ENCODE measurements around the gene EMC10.
A peak's percentile ranks its signal among the peaks of the same experiment; 100 is the strongest.

EMC10 gene

DNA sequence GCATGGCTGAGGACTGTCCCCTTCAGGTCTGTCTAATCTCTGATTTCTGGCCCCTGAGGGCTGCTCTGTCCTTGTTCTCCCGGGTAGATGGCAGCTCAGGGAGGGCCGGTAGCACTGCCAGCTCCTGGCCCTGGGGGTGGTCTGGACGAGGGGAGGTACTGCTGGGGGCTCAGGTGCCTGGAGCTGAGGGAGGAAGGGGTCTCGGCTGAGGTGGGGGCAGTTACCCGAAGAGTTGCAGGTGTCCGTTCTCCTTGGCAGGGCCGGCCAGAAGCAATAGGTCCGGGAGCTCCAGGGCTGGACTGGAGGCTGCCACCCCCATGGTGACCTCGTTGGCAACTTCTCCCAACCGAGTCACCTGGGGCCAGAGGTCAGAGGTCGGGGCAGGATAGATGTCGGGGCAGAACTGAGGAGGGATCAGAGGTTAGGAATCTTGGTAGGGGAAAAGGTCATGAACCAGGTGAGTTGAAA lies 1.2 kb upstream of the EMC10 start:
- no peak overlapping the region for H3K27ac ChIP-seq
- TF ChIP-seq ZFX (IDR thresholded peaks at IDR 0.05) (no peak), CTCF (conservative IDR thresholded peaks at IDR 0.05) (no peak)

DNA sequence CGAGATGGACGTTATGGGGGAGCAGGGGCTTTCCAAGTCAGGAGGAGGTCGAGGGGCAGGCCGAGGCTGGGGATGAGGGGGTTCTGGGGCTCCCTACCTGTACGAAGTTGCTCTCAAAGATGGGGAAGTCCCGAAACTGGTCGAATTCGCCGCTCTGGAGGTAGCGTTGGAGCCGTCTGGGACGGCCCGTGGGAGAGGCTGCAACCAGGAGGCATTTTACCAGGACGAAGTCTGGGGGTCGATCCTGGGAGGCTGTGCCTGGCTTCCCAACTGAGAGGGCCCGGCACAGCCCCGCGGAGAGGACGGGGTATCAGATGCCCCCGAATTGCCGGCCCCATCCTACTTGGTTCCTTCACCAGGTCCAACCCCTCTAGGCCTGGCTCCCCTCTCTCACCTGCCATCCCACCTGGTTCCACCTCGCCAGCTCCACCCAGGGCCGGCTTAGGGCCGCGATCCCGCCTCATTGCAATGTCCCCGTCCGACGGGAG lies 527 bp upstream of the EMC10 start:
- TF ChIP-seq CTCF (conservative IDR thresholded peaks at IDR 0.05) (no peak), ZFX (IDR thresholded peaks at IDR 0.05) (no peak)
- no peak overlapping the region; the same call in 1 of the 2 replicates for H3K27ac ChIP-seq

- H3K27ac ChIP-seq, result peak overlapping the region; percentile 76
- TF ChIP-seq CTCF (conservative IDR thresholded peaks at IDR 0.05) (no peak), ZFX (IDR thresholded peaks at IDR 0.05) (no peak)
Measured at GRCh38 chr19:50476907-50477238, 566 bp downstream of the EMC10 start.

DNA sequence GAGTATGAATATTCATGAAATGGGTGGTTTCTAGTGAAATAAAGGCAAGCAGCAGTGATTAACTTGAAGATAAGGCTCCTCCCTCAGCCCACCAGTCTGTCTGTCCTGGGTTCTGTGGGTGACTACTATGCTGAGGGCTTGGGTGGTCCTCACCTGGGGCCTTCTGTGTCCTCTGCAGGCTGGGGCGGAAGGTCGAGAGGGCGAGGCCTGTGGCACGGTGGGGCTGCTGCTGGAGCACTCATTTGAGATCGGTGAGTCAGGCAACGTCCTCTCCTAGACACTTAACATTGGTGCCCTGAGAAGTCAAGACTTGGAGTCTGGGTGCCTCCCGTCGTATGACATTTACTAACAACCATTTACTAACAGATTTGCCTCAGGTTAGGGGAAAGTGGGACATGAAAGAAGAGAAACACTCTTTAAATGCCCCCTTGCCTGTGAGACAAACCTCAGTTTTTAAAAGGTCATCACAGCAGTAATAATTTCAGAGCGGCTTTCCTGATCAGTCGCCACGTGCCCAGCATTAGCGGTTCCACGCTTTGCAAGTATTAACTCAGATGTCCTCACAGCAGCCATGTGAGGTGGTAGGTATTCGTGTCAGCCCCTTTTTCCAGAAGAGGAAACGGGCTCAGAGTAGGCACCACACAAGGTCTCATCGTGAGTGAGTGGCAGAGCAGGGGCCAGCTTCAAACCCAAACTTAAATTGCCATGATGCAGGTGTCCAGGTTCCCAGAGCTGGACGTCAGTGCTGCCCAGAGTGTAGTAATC lies 1.6 kb downstream of the EMC10 start:
- TF ChIP-seq ZFX (IDR thresholded peaks at IDR 0.05) (no peak), CTCF (conservative IDR thresholded peaks at IDR 0.05) (no peak)
- H3K27ac ChIP-seq, result no peak overlapping the region

GRCh38 chr19:50478901-50479715 lies 2.8 kb downstream of the EMC10 start:
- no peak overlapping the region for H3K27ac ChIP-seq
- TF ChIP-seq ZFX (IDR thresholded peaks at IDR 0.05) (no peak), CTCF (conservative IDR thresholded peaks at IDR 0.05) (no peak; the same call in 1 of the 2 replicates)

GRCh38 chr19:50479761-50480251 lies 3.5 kb downstream of the EMC10 start:
- TF ChIP-seq ZFX (IDR thresholded peaks at IDR 0.05) (no peak), CTCF (conservative IDR thresholded peaks at IDR 0.05) (no peak)
- H3K27ac ChIP-seq, result no peak overlapping the region
